SW 1271 (cell line): ENCODE results near the gene CFAP210.
"Not testable (repeated sequence)": the region's sequence is repeated elsewhere in the genome, so short reads cannot be mapped to it uniquely, and the experiment has no call there.

Experiments
- DNase-seq, 2 experiments: peaks; one replicate each; lab custom pipeline; 2025; lab: John Stamatoyannopoulos, UW

The CFAP210 gene

GRCh38 chr2:169712791-169713227 lies 18.6 kb upstream of the CFAP210 start:
- DNase-seq: no peak

GRCh38 chr2:169711751-169712509 lies 17.7 kb upstream of the CFAP210 start:
- no peak for DNase-seq

- DNase-seq: no peak
Measured at GRCh38 chr2:169709981-169710380, 15.8 kb upstream of the CFAP210 start.

GRCh38 chr2:169709331-169709730 lies 15.1 kb upstream of the CFAP210 start:
- DNase-seq: no peak

GRCh38 chr2:169707626-169708025 lies 13.4 kb upstream of the CFAP210 start:
- DNase-seq: no peak

GRCh38 chr2:169705927-169706326 lies 11.7 kb upstream of the CFAP210 start:
- DNase-seq: no peak

GRCh38 chr2:169704160-169704708 lies 10.0 kb upstream of the CFAP210 start:
- no peak for DNase-seq

- DNase-seq: no peak
Measured at GRCh38 chr2:169702996-169703395, 8.8 kb upstream of the CFAP210 start.

- DNase-seq: not testable (repeated sequence)
Measured at GRCh38 chr2:169699173-169699572, 5.0 kb upstream of the CFAP210 start.

- DNase-seq: no peak
Measured at GRCh38 chr2:169696381-169696780, 2.2 kb upstream of the CFAP210 start.

GRCh38 chr2:169694894-169695260 lies 672 bp upstream of the CFAP210 start:
- no peak for DNase-seq

- peak in 1 of 2 experiments; percentile 16 for DNase-seq
Measured at GRCh38 chr2:169693360-169693759, 845 bp downstream of the CFAP210 start.

- DNase-seq: no peak
Measured at GRCh38 chr2:169692718-169693117, 1.5 kb downstream of the CFAP210 start.

- no peak for DNase-seq
Measured at GRCh38 chr2:169690958-169691357, 3.2 kb downstream of the CFAP210 start.

- not testable (repeated sequence) for DNase-seq
Measured at GRCh38 chr2:169687943-169688342, 6.3 kb downstream of the CFAP210 start.

GRCh38 chr2:169686825-169687224 lies 7.4 kb downstream of the CFAP210 start:
- not testable (repeated sequence) for DNase-seq

GRCh38 chr2:169684712-169685111 lies 9.5 kb downstream of the CFAP210 start:
- DNase-seq: not testable (repeated sequence)

GRCh38 chr2:169684135-169684565 lies 10.1 kb downstream of the CFAP210 start:
- DNase-seq: no peak

- no peak for DNase-seq
Measured at GRCh38 chr2:169683425-169684134, 10.6 kb downstream of the CFAP210 start.

GRCh38 chr2:169683054-169683424 lies 11.2 kb downstream of the CFAP210 start:
- DNase-seq: no peak

- DNase-seq: no peak
Measured at GRCh38 chr2:169676850-169677249, 17.4 kb downstream of the CFAP210 start.

GRCh38 chr2:169676357-169676756 lies 17.8 kb downstream of the CFAP210 start:
- DNase-seq: no peak

- no peak for DNase-seq
Measured at GRCh38 chr2:169673921-169674320, 20.3 kb downstream of the CFAP210 start.
